HCEC 1CT (cell line): ENCODE data around the gene FHOD1.
A peak's percentile ranks its signal among the peaks of the same experiment; 100 is the strongest.

Experiments
- DNase-seq: peaks from one replicate; pipeline ENCODE4 v3.0.0-alpha.2; 2017

Gene FHOD1

GRCh38 chr16:67230809-67231660 lies 16.2 kb downstream of the FHOD1 start:
- DNase-seq, result no peak

- no peak for DNase-seq
Measured at GRCh38 chr16:67229906-67230808, 17.1 kb downstream of the FHOD1 start.

GRCh38 chr16:67228905-67229304 lies 18.4 kb downstream of the FHOD1 start:
- no peak for DNase-seq

GRCh38 chr16:67228034-67228785 lies 19.1 kb downstream of the FHOD1 start:
- no peak for DNase-seq

GRCh38 chr16:67227567-67227921 lies 19.7 kb downstream of the FHOD1 start:
- no peak for DNase-seq

GRCh38 chr16:67226804-67227566 lies 20.3 kb downstream of the FHOD1 start, which contains the start of gene TMEM208:
TSS of gene TMEM208 (plus strand) at chr16:67227130. CDS start at chr16:67227219, 89 bp downstream.
- DNase-seq, result peak; percentile 95

GRCh38 chr16:67226295-67226803 lies 20.9 kb downstream of the FHOD1 start:
- no peak for DNase-seq

- no peak for DNase-seq
Measured at GRCh38 chr16:67223992-67224391, 23.3 kb downstream of the FHOD1 start.

GRCh38 chr16:67216612-67217490 lies 30.4 kb downstream of the FHOD1 start:
- DNase-seq, result no peak

- no peak for DNase-seq
Measured at GRCh38 chr16:67215706-67216105, 31.6 kb downstream of the FHOD1 start.

GRCh38 chr16:67213197-67214019 lies 33.9 kb downstream of the FHOD1 start:
- no peak for DNase-seq

GRCh38 chr16:67212766-67213165 lies 34.5 kb downstream of the FHOD1 start:
- DNase-seq, result no peak

- DNase-seq, result no peak
Measured at GRCh38 chr16:67211674-67212073, 35.6 kb downstream of the FHOD1 start.

GRCh38 chr16:67210069-67210937 lies 37.0 kb downstream of the FHOD1 start:
- no peak for DNase-seq

GRCh38 chr16:67209565-67209964 lies 37.7 kb downstream of the FHOD1 start:
- no peak for DNase-seq

GRCh38 chr16:67208154-67208896 lies 39.0 kb downstream of the FHOD1 start:
- DNase-seq, result no peak

GRCh38 chr16:67207249-67208091 lies 39.8 kb downstream of the FHOD1 start:
- DNase-seq, result no peak
